Activated T-cell treated with anti-CD3 and anti-CD28 coated beads, Interleukin-2, amount 50 U/mL, for 4 hours (primary cell): ENCODE data around the gene FAM120AOS. TPM values are rescaled to one million over a fixed set of nuclear protein-coding genes. Genes with fewer than 3 reads are reported as not detected.
A peak's percentile ranks its signal among the peaks of the same experiment; 100 is the strongest.

Experiments used
- ATAC-seq, 2 donors: fragments of 200-7000 bp; cut with Tn5 transposase; one replicate each; pipeline ENCODE4 v1.10.0; 2021
- DNase-seq: peaks from one replicate; pipeline ENCODE4 v3.0.0-alpha.2; 2020
- H3K27me3 Mint-ChIP-seq: one replicate; pipeline ENCODE4 v1.8.0; 2021; ENCODE audit warnings: low read depth, mixed read lengths
- H3K36me3 Mint-ChIP-seq: one replicate; pipeline ENCODE4 v1.8.0; 2022; ENCODE audit warnings: mixed read lengths; ENCODE audit not compliant: insufficient read depth
- H3K4me1 Mint-ChIP-seq: one replicate; pipeline ENCODE4 v1.8.0; 2021; ENCODE audit warnings: low read depth, mixed read lengths
- H3K4me3 Mint-ChIP-seq: one replicate; pipeline ENCODE4 v1.8.0; 2021; ENCODE audit warnings: mild to moderate bottlenecking, moderate library complexity, mixed read lengths
- H3K9me3 Mint-ChIP-seq: one replicate; pipeline ENCODE4 v1.8.0; 2021; ENCODE audit warnings: mixed read lengths
- total RNA-seq, 3 donors: library from RNA; stranded (reverse); gene quantifications; one replicate each; pipeline ENCODE4 v1.2.1, GENCODE V29; 2021

FAM120AOS gene
- total RNA-seq, 3 donors from 2014 or later, result 30.5 to 36.8 (median 34.4) TPM

- no peaks in the 10 kb centered on the region for H3K27me3 Mint-ChIP-seq
- peaks cover 30% of the 10 kb centered on the region for H3K36me3 Mint-ChIP-seq
- DNase-seq (no peak), ATAC-seq (no peak)
- H3K4me1 Mint-ChIP-seq, result peaks cover 28% of the 10 kb centered on the region
- H3K4me3 Mint-ChIP-seq, result no peak overlapping the region
- no peaks in the 10 kb centered on the region for H3K9me3 Mint-ChIP-seq
These were observed 23.5 kb upstream of the FAM120AOS start for GRCh38 chr9:93476924-93477323.

- H3K9me3 Mint-ChIP-seq, result no peaks in the 10 kb centered on the region
- ATAC-seq (no peak), DNase-seq (no peak)
- peaks cover 24% of the 10 kb centered on the region for H3K36me3 Mint-ChIP-seq
- no peaks in the 10 kb centered on the region for H3K27me3 Mint-ChIP-seq
- no peak overlapping the region for H3K4me3 Mint-ChIP-seq
- peaks cover 30% of the 10 kb centered on the region for H3K4me1 Mint-ChIP-seq
These were observed 22.5 kb upstream of the FAM120AOS start for GRCh38 chr9:93475856-93476255.

- Mint-ChIP-seq H3K4me1 (peaks cover 36% of the 10 kb centered on the region), H3K9me3 (no peaks in the 10 kb centered on the region)
These were observed 21.7 kb upstream of the FAM120AOS start for GRCh38 chr9:93475108-93475507.

GRCh38 chr9:93473411-93473810 lies 20.0 kb upstream of the FAM120AOS start:
- Mint-ChIP-seq H3K4me3 (no peak overlapping the region), H3K27me3 (no peaks in the 10 kb centered on the region), H3K36me3 (peaks cover 20% of the 10 kb centered on the region), H3K4me1 (peaks cover 48% of the 10 kb centered on the region), H3K9me3 (no peaks in the 10 kb centered on the region)
- no peak for ATAC-seq
- no peak for DNase-seq

More at GRCh38 chr9:93475108-93475507, 21.7 kb upstream of the FAM120AOS start:
- no peak for ATAC-seq
- Mint-ChIP-seq H3K4me3 (no peak overlapping the region), H3K36me3 (peaks cover 22% of the 10 kb centered on the region), H3K27me3 (no peaks in the 10 kb centered on the region)
- no peak for DNase-seq

- DNase-seq, result no peak
- ATAC-seq, result no peak
- Mint-ChIP-seq H3K4me1 (peaks cover 62% of the 10 kb centered on the region), H3K4me3 (no peak overlapping the region), H3K36me3 (peaks cover 15% of the 10 kb centered on the region), H3K27me3 (no peaks in the 10 kb centered on the region), H3K9me3 (no peaks in the 10 kb centered on the region)
These were observed 17.7 kb upstream of the FAM120AOS start for GRCh38 chr9:93471124-93471523.

GRCh38 chr9:93470391-93470790 lies 17.0 kb upstream of the FAM120AOS start:
- no peak overlapping the region for H3K4me3 Mint-ChIP-seq
- no peaks in the 10 kb centered on the region for H3K9me3 Mint-ChIP-seq
- no peaks in the 10 kb centered on the region for H3K27me3 Mint-ChIP-seq
- peaks cover 13% of the 10 kb centered on the region for H3K36me3 Mint-ChIP-seq
- H3K4me1 Mint-ChIP-seq, result peaks cover 62% of the 10 kb centered on the region
- DNase-seq (no peak), ATAC-seq (no peak)

- H3K4me1 Mint-ChIP-seq, result peaks cover 72% of the 10 kb centered on the region
- no peaks in the 10 kb centered on the region for H3K9me3 Mint-ChIP-seq
- no peak overlapping the region for H3K4me3 Mint-ChIP-seq
- ATAC-seq (no peak), DNase-seq (no peak)
- no peaks in the 10 kb centered on the region for H3K27me3 Mint-ChIP-seq
- peaks cover 10% of the 10 kb centered on the region for H3K36me3 Mint-ChIP-seq
These were observed 15.5 kb upstream of the FAM120AOS start for GRCh38 chr9:93468763-93469456.

- DNase-seq, result no peak
- H3K9me3 Mint-ChIP-seq, result no peaks in the 10 kb centered on the region
- no peaks in the 10 kb centered on the region for H3K27me3 Mint-ChIP-seq
- peak overlapping the region; percentile 1 for H3K4me3 Mint-ChIP-seq
- H3K36me3 Mint-ChIP-seq, result peaks cover 13% of the 10 kb centered on the region
- no peak for ATAC-seq
- peaks cover 86% of the 10 kb centered on the region for H3K4me1 Mint-ChIP-seq
These were observed 14.1 kb upstream of the FAM120AOS start for GRCh38 chr9:93467462-93467861.

- H3K27me3 Mint-ChIP-seq, result no peaks in the 10 kb centered on the region
- peaks cover 12% of the 10 kb centered on the region for H3K36me3 Mint-ChIP-seq
- ATAC-seq (peak in 1 of 2 donors; percentile 16), DNase-seq (no peak)
- H3K4me1 Mint-ChIP-seq, result peaks cover 85% of the 10 kb centered on the region
- H3K9me3 Mint-ChIP-seq, result no peaks in the 10 kb centered on the region
- no peak overlapping the region for H3K4me3 Mint-ChIP-seq
These were observed 13.7 kb upstream of the FAM120AOS start for GRCh38 chr9:93467062-93467416.

- no peak for ATAC-seq
- Mint-ChIP-seq H3K27me3 (no peaks in the 10 kb centered on the region), H3K9me3 (no peaks in the 10 kb centered on the region), H3K4me1 (peaks cover 85% of the 10 kb centered on the region), H3K36me3 (peaks cover 12% of the 10 kb centered on the region), H3K4me3 (peak overlapping the region; percentile 1)
- no peak for DNase-seq
These were observed 13.2 kb upstream of the FAM120AOS start for GRCh38 chr9:93466416-93467061.

- H3K36me3 Mint-ChIP-seq, result peaks cover 9% of the 10 kb centered on the region
- peak overlapping the region; percentile 40 for H3K4me3 Mint-ChIP-seq
- no peaks in the 10 kb centered on the region for H3K9me3 Mint-ChIP-seq
- no peaks in the 10 kb centered on the region for H3K27me3 Mint-ChIP-seq
- peaks cover 86% of the 10 kb centered on the region for H3K4me1 Mint-ChIP-seq
- ATAC-seq (no peak), DNase-seq (no peak)
These were observed 12.5 kb upstream of the FAM120AOS start for GRCh38 chr9:93465855-93466254.

GRCh38 chr9:93464876-93465275 lies 11.5 kb upstream of the FAM120AOS start:
- H3K36me3 Mint-ChIP-seq, result peaks cover 5% of the 10 kb centered on the region
- H3K4me3 Mint-ChIP-seq, result peak overlapping the region; percentile 35
- no peak for DNase-seq
- no peak for ATAC-seq
- H3K9me3 Mint-ChIP-seq, result no peaks in the 10 kb centered on the region
- no peaks in the 10 kb centered on the region for H3K27me3 Mint-ChIP-seq
- H3K4me1 Mint-ChIP-seq, result peaks cover 86% of the 10 kb centered on the region

- Mint-ChIP-seq H3K9me3 (no peaks in the 10 kb centered on the region), H3K27me3 (no peaks in the 10 kb centered on the region), H3K4me1 (peaks cover 88% of the 10 kb centered on the region), H3K36me3 (peaks cover 8% of the 10 kb centered on the region), H3K4me3 (peak overlapping the region; percentile 35)
- DNase-seq (no peak), ATAC-seq (no peak)
These were observed 11.0 kb upstream of the FAM120AOS start for GRCh38 chr9:93464395-93464794.

- H3K4me1 Mint-ChIP-seq, result peaks cover 88% of the 10 kb centered on the region
- DNase-seq, result no peak
These were observed 10.4 kb upstream of the FAM120AOS start for GRCh38 chr9:93463638-93464248.

GRCh38 chr9:93461821-93462220 lies 8.4 kb upstream of the FAM120AOS start:
- no peak for DNase-seq
- H3K36me3 Mint-ChIP-seq, result peaks cover 12% of the 10 kb centered on the region
- ATAC-seq, result no peak
- peaks cover 86% of the 10 kb centered on the region for H3K4me1 Mint-ChIP-seq
- no peaks in the 10 kb centered on the region for H3K9me3 Mint-ChIP-seq
- no peak overlapping the region for H3K4me3 Mint-ChIP-seq
- no peaks in the 10 kb centered on the region for H3K27me3 Mint-ChIP-seq

More at GRCh38 chr9:93463638-93464248, 10.4 kb upstream of the FAM120AOS start:
- Mint-ChIP-seq H3K27me3 (no peaks in the 10 kb centered on the region), H3K9me3 (no peaks in the 10 kb centered on the region), H3K4me3 (peak overlapping the region; percentile 35), H3K36me3 (peaks cover 10% of the 10 kb centered on the region)
- peak; percentile 55 to 66 for ATAC-seq
